ENCODE data around the gene TPPP2.

DNA sequence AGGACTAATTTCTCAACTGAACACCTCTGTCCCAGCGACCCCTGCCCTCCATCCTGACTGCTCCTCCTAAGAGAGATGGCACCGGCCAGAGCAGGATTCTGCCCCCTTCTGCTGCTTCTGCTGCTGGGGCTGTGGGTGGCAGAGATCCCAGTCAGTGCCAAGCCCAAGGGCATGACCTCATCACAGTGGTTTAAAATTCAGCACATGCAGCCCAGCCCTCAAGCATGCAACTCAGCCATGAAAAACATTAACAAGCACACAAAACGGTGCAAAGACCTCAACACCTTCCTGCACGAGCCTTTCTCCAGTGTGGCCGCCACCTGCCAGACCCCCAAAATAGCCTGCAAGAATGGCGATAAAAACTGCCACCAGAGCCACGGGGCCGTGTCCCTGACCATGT lies 12.9 kb downstream of the TPPP2 start:
- TF ChIP-seq EZH2 (IDR thresholded peaks at IDR 0.05; ENCODE audit: borderline replicate concordance, insufficient read depth, low read length, poor library complexity, severe bottlenecking): no peak
- no peak for TF ChIP-seq RAD21 (conservative IDR thresholded peaks at IDR 0.05)

All from neural cell (in vitro differentiated cells).